ENCODE measurements around the gene UBE3D. TPM values are rescaled to one million over a fixed set of nuclear protein-coding genes. Genes with fewer than 3 reads are reported as not detected.
"Not testable (repeated sequence)": the region's sequence is repeated elsewhere in the genome, so short reads cannot be mapped to it uniquely, and the experiment has no call there.

The UBE3D gene
- total RNA-seq, 1 donor from 2014 or later: 3.6 TPM

DNA sequence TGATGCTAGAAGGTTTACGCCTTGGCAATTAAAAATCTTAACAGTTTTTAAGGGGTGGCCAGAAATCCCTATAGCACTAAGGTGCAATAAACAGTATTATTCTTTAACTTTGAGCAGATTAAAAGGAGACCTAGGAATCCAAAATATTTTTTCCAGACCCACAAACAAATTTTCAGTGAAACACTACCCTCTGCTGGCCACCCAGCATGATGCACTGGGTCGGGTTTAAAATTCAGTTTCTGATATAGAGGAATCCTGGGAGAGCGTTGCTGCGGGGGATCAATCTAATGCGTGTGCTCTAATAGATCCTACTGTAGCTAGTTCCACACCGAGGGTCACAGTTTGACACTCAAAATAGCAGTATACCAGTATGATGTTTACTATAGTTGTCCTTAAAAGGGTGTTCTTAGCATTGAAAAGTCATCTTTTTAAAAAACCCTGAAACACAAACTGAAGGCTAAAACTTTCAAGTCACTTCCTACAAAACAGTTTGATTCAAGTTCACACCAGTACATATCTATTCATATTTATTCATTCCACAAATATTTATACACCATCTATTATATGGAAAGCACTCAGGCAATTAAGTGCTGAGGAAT, 10.2 kb downstream of the UBE3D start:
- peak; percentile 30 for DNase-seq (ENCODE audit: low spot score)

DNA sequence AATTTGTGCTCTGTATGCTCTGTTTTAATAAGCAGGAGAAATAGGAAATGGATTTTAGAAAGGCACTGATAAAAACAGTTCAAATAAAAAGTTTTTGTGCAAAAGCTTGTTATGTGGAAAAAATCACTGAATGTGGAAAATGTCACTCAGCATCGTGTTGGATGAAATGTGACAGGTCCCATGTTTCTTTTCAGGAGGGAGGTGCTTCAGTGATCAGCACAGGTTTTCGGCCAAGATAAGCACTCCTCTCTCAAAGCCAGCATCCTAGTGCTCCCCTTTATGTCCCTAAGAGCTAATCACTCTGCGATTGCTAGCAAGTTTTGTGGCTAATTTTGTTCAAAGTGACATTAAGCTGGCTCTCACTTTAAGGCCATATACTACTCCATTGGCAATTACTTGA, 12.0 kb downstream of the UBE3D start:
- no peak for DNase-seq (ENCODE audit: low spot score)

- DNase-seq (ENCODE audit: low spot score): no peak
Observed at GRCh38 chr6:83051377-83052172, 14.1 kb downstream of the UBE3D start.

GRCh38 chr6:83047065-83047754, 18.4 kb downstream of the UBE3D start:
- no peak for DNase-seq (ENCODE audit: low spot score)

DNA sequence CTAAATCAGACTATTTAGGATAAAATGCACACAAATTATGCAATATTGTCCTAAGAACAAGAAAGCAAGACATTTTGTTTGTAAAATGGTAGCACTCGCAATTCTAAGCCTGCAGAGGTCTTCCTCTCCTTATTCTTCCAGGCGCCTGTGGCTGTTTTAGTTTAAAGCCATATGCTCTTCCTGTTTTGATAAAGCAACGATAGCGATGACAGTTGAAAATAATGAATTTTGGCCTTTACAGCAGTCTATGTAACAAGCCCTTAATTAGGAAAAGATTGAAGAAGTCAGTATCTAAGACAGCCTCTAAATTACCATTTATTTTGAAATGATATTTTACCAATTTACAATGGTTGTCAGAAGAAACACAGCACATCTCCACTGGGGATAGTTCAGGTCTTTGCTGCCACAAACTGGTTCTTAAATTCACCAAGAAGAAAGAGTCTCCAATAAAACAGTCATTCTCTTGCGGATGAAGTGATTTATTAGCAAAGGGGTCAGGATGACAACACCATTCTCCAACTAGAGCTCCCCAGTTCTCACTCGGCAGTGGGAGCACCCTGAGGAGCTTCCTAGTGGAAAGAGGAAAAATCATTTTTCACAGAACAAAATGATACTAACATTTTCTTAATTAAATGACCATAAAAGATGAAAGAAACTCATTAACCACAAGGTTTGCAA, 21.4 kb downstream of the UBE3D start:
- DNase-seq (ENCODE audit: low spot score): no peak

DNA sequence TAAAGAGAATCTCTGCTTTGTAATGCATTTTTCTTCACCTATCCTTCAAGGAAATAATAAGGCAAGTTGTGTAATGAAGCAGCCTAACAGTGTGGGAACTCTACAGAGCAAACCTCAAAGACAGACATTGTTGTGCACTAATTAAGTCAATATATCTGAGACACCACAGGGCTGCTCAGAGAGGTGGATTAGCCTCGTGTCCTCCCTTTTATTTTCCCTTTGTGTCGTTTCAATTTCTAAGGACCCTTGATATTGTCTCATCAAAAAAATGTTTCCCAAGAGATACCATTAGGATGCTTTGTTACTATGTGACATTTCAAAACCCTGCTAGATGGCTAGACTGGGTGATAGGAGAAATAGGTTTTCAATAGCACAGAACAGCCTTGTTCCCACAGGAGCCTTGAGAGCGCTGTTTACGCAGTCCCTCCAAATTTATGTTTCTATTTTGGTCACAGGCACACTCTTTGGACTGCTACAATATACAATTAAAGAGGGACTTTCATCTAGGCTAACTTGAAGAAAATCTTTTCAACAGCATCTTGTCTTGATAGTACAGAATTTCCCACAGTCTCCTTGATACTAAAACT, 23.1 kb downstream of the UBE3D start:
- no peak for DNase-seq (ENCODE audit: low spot score)

- no peak for DNase-seq (ENCODE audit: low spot score)
Observed at GRCh38 chr6:83038246-83038645, 27.4 kb downstream of the UBE3D start.

- DNase-seq (ENCODE audit: low spot score): no peak
Observed at GRCh38 chr6:83031689-83032088, 34.0 kb downstream of the UBE3D start.

- no peak for DNase-seq (ENCODE audit: low spot score)
Observed at GRCh38 chr6:83019741-83020140, 45.9 kb downstream of the UBE3D start.

- not testable (repeated sequence) for DNase-seq (ENCODE audit: low spot score)
Observed at GRCh38 chr6:83011131-83011530, 54.5 kb downstream of the UBE3D start.

DNA sequence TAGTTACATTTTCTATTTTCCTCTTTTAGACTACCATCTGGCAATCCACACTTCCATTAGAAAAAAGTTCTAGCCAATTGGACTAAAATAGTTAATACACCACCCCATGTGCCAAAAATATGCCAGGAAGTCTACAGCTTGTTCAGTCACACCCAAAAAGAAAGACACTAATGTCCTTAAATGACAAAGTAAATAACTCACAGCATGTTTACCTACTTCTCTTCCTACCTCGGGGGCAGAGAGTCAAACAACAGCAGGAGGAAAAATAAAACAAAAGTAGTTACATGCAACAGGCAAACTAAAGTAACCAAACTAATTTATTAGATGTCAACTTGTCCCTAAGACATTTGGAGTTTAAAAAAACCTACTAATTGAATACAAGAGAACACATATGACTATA, 57.0 kb downstream of the UBE3D start:
- DNase-seq (ENCODE audit: low spot score): no peak

- no peak for DNase-seq (ENCODE audit: low spot score)
Observed at GRCh38 chr6:83006270-83006905, 59.3 kb downstream of the UBE3D start.

DNA sequence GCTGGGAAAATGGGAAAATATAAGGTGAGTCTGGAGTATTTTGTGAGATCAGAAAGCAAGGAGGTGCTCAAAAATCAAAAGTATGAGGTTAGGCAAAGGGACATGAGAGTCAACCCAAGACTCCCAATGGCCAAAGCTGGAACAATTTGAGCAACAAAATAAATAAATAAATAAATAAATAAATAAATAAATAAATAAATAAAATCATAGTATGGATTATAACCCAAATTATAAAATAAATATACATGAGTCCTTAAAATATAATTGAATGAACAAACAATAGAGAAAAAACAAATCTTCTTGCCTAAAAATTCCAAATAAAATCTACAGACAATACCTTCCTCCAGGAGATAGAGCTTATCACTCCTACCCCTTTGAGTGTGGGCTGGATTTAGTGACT, 69.5 kb downstream of the UBE3D start:
- DNase-seq (ENCODE audit: low spot score): no peak

DNA sequence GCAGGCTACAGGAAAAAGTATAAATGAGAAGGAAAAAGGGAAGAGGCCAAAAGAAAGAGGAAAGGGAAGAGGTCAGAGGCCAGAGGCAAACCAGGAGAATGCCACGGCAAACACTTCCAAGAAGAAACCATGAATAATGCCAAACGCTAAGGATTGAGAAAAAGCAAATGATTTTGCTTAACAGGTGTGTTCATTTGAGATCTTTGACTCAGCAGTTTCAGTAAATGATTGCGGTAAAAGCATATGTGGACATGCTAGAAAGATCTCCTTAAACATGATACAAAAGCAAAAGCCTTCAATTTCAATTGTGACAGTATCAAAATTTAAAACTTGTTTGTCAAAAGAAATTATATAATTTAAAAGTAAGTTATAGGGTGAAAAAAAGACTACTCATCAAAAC, 70.6 kb downstream of the UBE3D start:
- no peak for DNase-seq (ENCODE audit: low spot score)

- DNase-seq (ENCODE audit: low spot score): no peak
Observed at GRCh38 chr6:82989736-82990290, 75.8 kb downstream of the UBE3D start.

DNA sequence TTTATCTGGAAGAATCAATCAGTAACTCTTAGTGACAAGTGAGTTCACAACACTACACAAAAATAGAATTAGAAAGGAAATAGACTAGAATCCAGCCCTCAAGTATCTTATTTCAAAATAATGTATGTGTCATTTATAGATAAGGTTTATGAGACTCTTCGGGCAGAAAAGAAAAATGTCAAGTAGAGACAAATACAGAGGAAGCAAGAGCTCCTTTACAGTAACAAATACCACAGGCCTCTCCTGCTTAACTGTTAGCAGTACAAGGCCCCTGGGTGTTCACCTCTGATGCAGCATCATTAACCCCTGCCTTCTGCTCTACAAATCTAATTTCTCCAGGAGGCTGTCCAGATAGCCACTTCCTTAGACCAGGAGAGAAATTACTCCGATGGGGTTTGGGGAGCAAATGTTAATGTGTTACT, 76.7 kb downstream of the UBE3D start:
- no peak for DNase-seq (ENCODE audit: low spot score)

GRCh38 chr6:82987951-82988350, 77.7 kb downstream of the UBE3D start:
- no peak for DNase-seq (ENCODE audit: low spot score)

GRCh38 chr6:82987416-82987815, 78.2 kb downstream of the UBE3D start:
- no peak for DNase-seq (ENCODE audit: low spot score)

DNA sequence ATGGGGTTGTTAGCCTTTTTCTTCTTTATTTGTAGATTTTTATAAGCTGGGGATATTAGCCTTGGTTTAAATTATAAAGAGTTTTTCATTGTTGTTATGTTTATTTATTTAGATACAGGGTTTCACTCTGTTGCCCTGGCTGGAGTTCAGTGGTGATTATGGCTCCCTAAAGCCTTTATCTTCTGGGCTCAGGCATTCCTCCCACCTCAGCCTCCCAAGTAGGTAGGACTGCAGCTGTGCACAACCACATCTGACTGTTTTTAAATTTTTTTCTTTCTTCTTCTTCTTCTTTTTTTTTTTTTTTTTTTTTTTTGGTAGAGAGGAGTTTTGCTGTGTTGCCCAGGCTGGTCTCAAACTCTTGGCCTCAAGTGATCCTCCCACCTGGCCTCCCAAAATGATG, 80.9 kb downstream of the UBE3D start:
- no peak for DNase-seq (ENCODE audit: low spot score)

- DNase-seq (ENCODE audit: low spot score): no peak
Observed at GRCh38 chr6:82980086-82980485, 85.6 kb downstream of the UBE3D start.

DNA sequence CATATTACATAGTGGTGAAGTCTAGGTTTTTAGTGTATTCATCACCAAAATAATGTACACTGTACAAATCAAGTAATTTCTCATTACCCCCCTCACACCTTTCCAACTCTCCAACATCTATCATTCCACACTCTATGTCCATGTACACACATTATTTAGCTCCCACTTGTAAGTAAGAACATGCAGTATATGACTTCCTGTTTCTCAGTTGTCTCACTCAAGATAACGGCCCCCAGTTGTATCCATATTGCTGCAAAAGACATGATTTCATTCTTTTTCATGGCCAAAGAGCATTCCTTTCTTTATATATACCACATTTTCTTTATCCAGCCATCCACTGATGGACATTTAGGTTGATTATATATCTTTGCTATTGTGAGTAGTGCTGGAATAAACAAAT, 86.0 kb downstream of the UBE3D start:
- no peak for DNase-seq (ENCODE audit: low spot score)

Measured in mucosa of gallbladder (tissue), 1 donor.